Progenitor cell of endocrine pancreas (in vitro differentiated cells): ENCODE results near the gene LRMDA. TPM values are rescaled to one million over a fixed set of nuclear protein-coding genes. Genes with fewer than 3 reads are reported as not detected.

Source experiments
- DNase-seq: peaks from one replicate; pipeline ENCODE4 v3.0.0; 2021; ENCODE audit warnings: low spot score; ENCODE audit not compliant: unreplicated experiment
- H3K27ac Mint-ChIP-seq: 2 replicates; pipeline ENCODE4 v1.8.0; 2021; ENCODE audit warnings: mild to moderate bottlenecking, moderate library complexity, mixed read lengths
- H3K27me3 Mint-ChIP-seq: 2 replicates; pipeline ENCODE4 v1.8.0; 2021; ENCODE audit warnings: mixed read lengths
- H3K36me3 Mint-ChIP-seq: 2 replicates; pipeline ENCODE4 v1.8.0; 2022; ENCODE audit warnings: mixed read lengths; ENCODE audit not compliant: insufficient read depth
- H3K4me1 Mint-ChIP-seq: 2 replicates; pipeline ENCODE4 v1.8.0; 2021; ENCODE audit warnings: low read depth, mixed read lengths
- H3K4me3 Mint-ChIP-seq: 2 replicates; pipeline ENCODE4 v1.8.0; 2021; ENCODE audit warnings: low read depth, mild to moderate bottlenecking, moderate library complexity, mixed read lengths
- H3K9me3 Mint-ChIP-seq: 2 replicates; pipeline ENCODE4 v1.8.0; 2021; ENCODE audit warnings: low read depth, mixed read lengths
- CTCF ChIP-seq: fragments of 200-600 bp; sonication (generic); IDR thresholded peaks from one replicate; pipeline ENCODE4 v1.5.0; 2021; ENCODE audit warnings: antibody characterized with exemption, mild to moderate bottlenecking; ENCODE audit not compliant: unreplicated experiment
- total RNA-seq: library from RNA; stranded (reverse); gene quantifications from 2 replicates; pipeline ENCODE4 v1.2.1, GENCODE V29; 2021

The LRMDA gene
- total RNA-seq, 1 donor from 2014 or later: 6.5 TPM

- Mint-ChIP-seq H3K4me1 (peaks cover 53% of the 10 kb centered on the region), H3K36me3 (no peaks in the 10 kb centered on the region)
Observed at GRCh38 chr10:76299501-76299900, 868.1 kb downstream of the LRMDA start.

GRCh38 chr10:76301211-76301610 lies 869.8 kb downstream of the LRMDA start:
- TF ChIP-seq CTCF: no peak
- Mint-ChIP-seq H3K9me3 (no peaks in the 10 kb centered on the region), H3K36me3 (no peaks in the 10 kb centered on the region), H3K27me3 (no peaks in the 10 kb centered on the region), H3K27ac (no peak overlapping the region), H3K4me3 (no peak overlapping the region), H3K4me1 (peaks cover 56% of the 10 kb centered on the region)
- DNase-seq: no peak

More at GRCh38 chr10:76299501-76299900, 868.1 kb downstream of the LRMDA start:
- H3K27me3 Mint-ChIP-seq: no peaks in the 10 kb centered on the region
- TF ChIP-seq CTCF: no peak
- no peak overlapping the region for H3K4me3 Mint-ChIP-seq
- H3K9me3 Mint-ChIP-seq: no peaks in the 10 kb centered on the region
- H3K27ac Mint-ChIP-seq: no peak overlapping the region
- DNase-seq: no peak

- TF ChIP-seq CTCF: peak; percentile 32
- no peaks in the 10 kb centered on the region for H3K9me3 Mint-ChIP-seq
- peaks cover 52% of the 10 kb centered on the region for H3K4me1 Mint-ChIP-seq
- H3K27ac Mint-ChIP-seq: peak overlapping the region; percentile 87
- H3K36me3 Mint-ChIP-seq: no peaks in the 10 kb centered on the region
- no peaks in the 10 kb centered on the region for H3K27me3 Mint-ChIP-seq
- no peak overlapping the region for H3K4me3 Mint-ChIP-seq
- no peak for DNase-seq
Observed at GRCh38 chr10:76301950-76302349, 870.5 kb downstream of the LRMDA start.

DNA sequence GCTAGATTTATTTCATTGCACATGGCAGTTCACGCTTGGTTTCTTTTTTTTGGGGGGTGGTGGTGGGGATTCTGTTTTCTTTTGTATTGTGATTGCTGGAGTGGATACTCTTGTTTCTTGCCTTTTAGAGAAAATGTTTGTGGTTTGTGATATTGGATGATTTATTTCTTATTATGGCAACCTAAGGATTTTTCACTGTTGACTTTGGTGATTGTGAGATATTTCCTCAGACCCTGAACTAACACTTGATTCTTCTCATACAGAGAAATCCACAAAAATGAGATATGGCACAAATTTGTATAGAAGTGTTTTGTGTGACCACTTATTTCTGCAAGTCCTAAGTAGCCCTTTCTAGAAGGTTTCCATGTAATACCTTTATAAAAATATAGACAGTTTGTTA lies 871.1 kb downstream of the LRMDA start:
- H3K4me3 Mint-ChIP-seq: peak overlapping the region; percentile 23
- H3K36me3 Mint-ChIP-seq: no peaks in the 10 kb centered on the region
- H3K27me3 Mint-ChIP-seq: no peaks in the 10 kb centered on the region
- no peaks in the 10 kb centered on the region for H3K9me3 Mint-ChIP-seq
- no peak for DNase-seq
- peaks cover 47% of the 10 kb centered on the region for H3K4me1 Mint-ChIP-seq
- TF ChIP-seq CTCF: no peak
- H3K27ac Mint-ChIP-seq: peak overlapping the region; percentile 87

DNA sequence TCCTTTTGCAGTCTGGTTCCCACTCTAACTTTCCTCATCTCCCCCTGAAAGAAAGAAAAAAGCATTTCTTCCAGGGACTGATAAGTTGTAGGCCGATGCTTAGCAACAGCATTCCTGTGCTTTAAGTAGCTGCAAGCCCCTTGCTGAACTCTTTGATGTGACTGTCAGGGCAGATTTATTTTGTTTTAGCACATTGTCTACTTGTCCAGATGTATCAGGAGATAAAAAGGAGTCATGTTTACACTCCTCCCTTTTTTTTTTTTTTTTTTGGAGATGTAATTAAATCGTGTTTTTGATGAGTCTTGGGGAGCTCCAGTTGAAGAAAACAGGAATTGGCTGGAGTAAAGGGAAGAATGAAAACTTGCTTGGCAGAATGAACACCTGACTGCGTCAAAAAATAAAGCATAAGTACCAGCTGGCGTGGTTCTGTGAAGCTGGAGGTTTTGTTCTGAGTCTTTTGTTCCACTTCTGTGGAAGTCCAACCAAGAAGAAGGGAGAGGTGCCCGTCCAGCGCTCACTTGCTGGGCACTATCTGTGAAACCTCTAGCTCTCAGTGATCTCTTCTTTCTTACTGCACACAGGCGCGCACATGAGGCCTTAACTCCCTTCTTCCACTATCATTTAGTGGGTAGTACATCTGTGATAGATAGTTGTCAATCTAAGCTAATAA lies 871.7 kb downstream of the LRMDA start:
- Mint-ChIP-seq H3K36me3 (no peaks in the 10 kb centered on the region), H3K4me3 (no peak overlapping the region), H3K27me3 (peaks cover under 1% of the 10 kb centered on the region), H3K27ac (peak overlapping the region; percentile 87), H3K4me1 (peaks cover 41% of the 10 kb centered on the region), H3K9me3 (no peaks in the 10 kb centered on the region)
- no peak for TF ChIP-seq CTCF
- DNase-seq: no peak
